Measurements from ENCODE around the gene ENO1.

GRCh38 chr1:8817412-8818324, 60.8 kb downstream of the ENO1 start, which contains the start of gene RERE:
- TF ChIP-seq USF2 (IDR thresholded peaks at IDR 0.05; ENCODE audit: borderline replicate concordance, low read depth, low read length) (no peak), ESRRA (IDR thresholded peaks at IDR 0.05; ENCODE audit: low read length) (no peak), E2F8 (IDR thresholded peaks at IDR 0.05; ENCODE audit: low read depth, partially characterized antibody) (no peak), CTCF (IDR thresholded peaks at IDR 0.05 in 2 of 3, conservative IDR thresholded peaks at IDR 0.05 in 1 of 3; ENCODE audit: control insufficient read depth in 2 of 3, extremely low read depth in 1 of 3, insufficient read depth in 1 of 3, low read depth in 3 of 3, low read length in 3 of 3) (0 out of 6 replicates have a peak, but pooled peaks of 1 of the 3 experiments have one; percentile 0), KDM1A (IDR thresholded peaks at IDR 0.05; ENCODE audit: borderline replicate concordance) (no peak), FOS (IDR thresholded peaks at IDR 0.05; ENCODE audit: borderline replicate concordance, extremely low read depth, insufficient read length) (peak; percentile 53), PAX5 (IDR thresholded peaks at IDR 0.05; ENCODE audit: borderline replicate concordance, low read depth, low read length) (no peak; the same call in 1 of the 2 replicates), TCF12 (IDR thresholded peaks at IDR 0.05; ENCODE audit: low read depth, low read length) (0 out of 2 replicates have a peak, but pooled peaks have one; percentile 38), IKZF1 (conservative IDR thresholded peaks at IDR 0.05) (peak; percentile 49), EZH2 (IDR thresholded peaks at IDR 0.05; ENCODE audit: borderline replicate concordance, control insufficient read depth, low read depth, low read length) (no peak), RCOR1 (conservative IDR thresholded peaks at IDR 0.05; ENCODE audit: low read depth, low read length) (no peak)

All from GM12878 (cell line).